B cell (primary cell): ENCODE results near the gene CTTNBP2NL. TPM values are rescaled to one million over a fixed set of nuclear protein-coding genes. Genes with fewer than 3 reads are reported as not detected.
A peak's percentile ranks its signal among the peaks of the same experiment; 100 is the strongest.

Experiments used
- ATAC-seq: fragments of 200-7000 bp; cut with Tn5 transposase; one replicate; pipeline ENCODE4 v1.10.0; 2021; ENCODE audit warnings: low read depth, mild to moderate bottlenecking, moderate number of reproducible peaks, moderate library complexity
- CTCF ChIA-PET: fragments of 350-600 bp; sonication (Branson Sonifier 250); formaldehyde crosslinking; loops from one replicate; lab custom pipeline; 2021; ENCODE audit warnings: antibody characterized with exemption, inconsistent platforms; lab: Charles Lee
- POLR2A ChIA-PET: fragments of 350-600 bp; sonication (Branson Sonifier 250); formaldehyde crosslinking; loops from one replicate; lab custom pipeline; 2021; ENCODE audit warnings: antibody characterized with exemption; lab: Charles Lee
- DNase-seq: peaks from one replicate; pipeline ENCODE4 v3.0.0; 2013
- H2AFZ ChIP-seq: 2 replicates; pipeline ENCODE4 v1.6.1; 2012; ENCODE audit warnings: mild to moderate bottlenecking, low read depth, low read length; ENCODE audit not compliant: insufficient read depth, poor library complexity, severe bottlenecking
- H3K27ac ChIP-seq, 2 donors: 1 replicate in 1 of 2; 2 replicates in 1 of 2; pipeline ENCODE4 v1.5.1; 2012 to 2013; ENCODE audit warnings: low read length in 2 of 2, mild to moderate bottlenecking in 2 of 2, moderate library complexity in 1 of 2
- H3K27me3 ChIP-seq, 4 experiments: fragments of 200-600 bp in 1 of 4; sonication (generic) in 1 of 4; replicated peaks in 1 of 4; 1 replicate in 2 of 4; 2 replicates in 2 of 4; pipeline versions ENCODE4 v1.6.1 to v1.7.0; 2013 to 2016; ENCODE audit warnings: low read length in 3 of 4, mild to moderate bottlenecking in 2 of 4, mixed read lengths in 1 of 4, moderate library complexity in 1 of 4; ENCODE audit not compliant: insufficient read depth in 4 of 4, control insufficient read depth in 3 of 4; ENCODE audit errors: control extremely low read depth in 1 of 4
- H3K36me3 ChIP-seq, 2 experiments: replicated peaks in 1 of 2; 1 replicate in 1 of 2; 2 replicates in 1 of 2; pipeline versions ENCODE4 v1.6.1 to v1.7.1; 2013; ENCODE audit warnings: low read length in 1 of 2; ENCODE audit not compliant: insufficient read depth in 2 of 2, control insufficient read depth in 1 of 2; ENCODE audit errors: control extremely low read depth in 1 of 2, extremely low read depth in 1 of 2
- H3K4me1 ChIP-seq, 2 donors: fragments of 200-600 bp in 1 of 2; sonication (generic) in 1 of 2; 1 replicate in 1 of 2; 2 replicates in 1 of 2; pipeline versions ENCODE4 v1.5.1 to v1.6.1; 2013 to 2017; ENCODE audit warnings: low read length in 2 of 2; ENCODE audit not compliant: control insufficient read depth in 2 of 2, insufficient read depth in 2 of 2
- H3K4me2 ChIP-seq: replicated peaks from 2 replicates; pipeline ENCODE3; 2012; ENCODE audit warnings: mild to moderate bottlenecking, low read depth, low read length; ENCODE audit not compliant: poor library complexity, severe bottlenecking
- H3K4me3 ChIP-seq, 5 experiments: fragments of 200-600 bp in 1 of 5; sonication (generic) in 1 of 5; 1 replicate in 3 of 5; 2 replicates in 2 of 5; pipeline versions ENCODE4 v1.5.1 to v1.7.0; 2011 to 2016; ENCODE audit warnings: low read length in 4 of 5, mild to moderate bottlenecking in 4 of 5, low read depth in 2 of 5, control low read depth in 1 of 5, moderate library complexity in 1 of 5; ENCODE audit not compliant: insufficient read depth in 1 of 5; ENCODE audit errors: control extremely low read depth in 1 of 5, extremely low read depth in 1 of 5
- H3K79me2 ChIP-seq: fragments of 200-600 bp; sonication (generic); one replicate; pipeline ENCODE4 v1.6.0; 2016; ENCODE audit warnings: low read length; ENCODE audit not compliant: control insufficient read depth, insufficient read depth
- H3K9ac ChIP-seq: fragments of 200-600 bp; sonication (generic); 2 replicates; pipeline ENCODE4 v1.6.1; 2017; ENCODE audit warnings: mild to moderate bottlenecking, low read length, moderate library complexity
- H3K9me3 ChIP-seq, 3 donors: one replicate each; pipeline versions ENCODE4 v1.6.1 to v1.7.1; 2013; ENCODE audit warnings: low read length in 2 of 3; ENCODE audit not compliant: control insufficient read depth in 2 of 3, insufficient read depth in 1 of 3; ENCODE audit errors: control extremely low read depth in 1 of 3
- H4K20me1 ChIP-seq: 2 replicates; pipeline ENCODE4 v1.6.0; 2012; ENCODE audit warnings: mild to moderate bottlenecking, low read length; ENCODE audit not compliant: insufficient read depth, control insufficient read depth, poor library complexity, severe bottlenecking
- H3K27ac Mint-ChIP-seq: one replicate; pipeline ENCODE4 v1.8.0; 2021; ENCODE audit warnings: mixed read lengths
- H3K27me3 Mint-ChIP-seq: one replicate; pipeline ENCODE4 v1.8.0; 2021; ENCODE audit warnings: mixed read lengths
- H3K4me1 Mint-ChIP-seq: one replicate; pipeline ENCODE4 v1.8.0; 2021; ENCODE audit warnings: mixed read lengths
- H3K4me3 Mint-ChIP-seq: one replicate; pipeline ENCODE4 v1.8.0; 2021; ENCODE audit warnings: mixed read lengths
- H3K9me3 Mint-ChIP-seq: one replicate; pipeline ENCODE4 v1.8.0; 2022; ENCODE audit warnings: mixed read lengths; ENCODE audit not compliant: insufficient read depth
- EZH2 ChIP-seq: IDR thresholded peaks from 2 replicates; pipeline ENCODE4 v1.6.1; 2012; ENCODE audit warnings: borderline replicate concordance, low read depth, mild to moderate bottlenecking, moderate library complexity, low read length; ENCODE audit not compliant: insufficient read depth, poor library complexity, severe bottlenecking
- WGBS: methylation state at CpG from one replicate; pipeline ENCODE4 v1.1.5; 2013; ENCODE audit warnings: missing lambda C conversion rate; ENCODE audit not compliant: insufficient coverage; 5-methylcytosine and 5-hydroxymethylcytosine counted together
- intact Hi-C: fragments of 100-400 bp; cut with micrococcal nuclease; formaldehyde crosslinking; loops from one replicate; pipeline ENCODE4 v1.10.0; 2022
- polyA plus RNA-seq: library from polyadenylated mRNA; depleted of rRNA; stranded (reverse); fragments of >200 nt; gene quantifications from 2 replicates; pipeline ENCODE4 v1.2.3, GENCODE V29; 2012
- total RNA-seq, 2 donors: library from RNA; stranded (reverse); fragments of 120-200 nt in 1 of 2; gene quantifications; 1 replicate in 1 of 2; 2 replicates in 1 of 2; pipeline versions ENCODE4 v1.2.3 to v1.2.4, GENCODE V29; 2013 to 2022
- TF ChIP-seq, protein P1 (sequence below): fragments of 200-600 bp; IDR thresholded peaks from one replicate; pipeline ENCODE4 v1.8.0; 2022; ENCODE audit warnings: antibody characterized with exemption, mild to moderate bottlenecking

CTTNBP2NL gene
- total and polyA plus RNA-seq, 2 donors (not counting 1 experiment from before 2014, with no cell fraction given) = 0.46 to 28.9 TPM

DNA sequence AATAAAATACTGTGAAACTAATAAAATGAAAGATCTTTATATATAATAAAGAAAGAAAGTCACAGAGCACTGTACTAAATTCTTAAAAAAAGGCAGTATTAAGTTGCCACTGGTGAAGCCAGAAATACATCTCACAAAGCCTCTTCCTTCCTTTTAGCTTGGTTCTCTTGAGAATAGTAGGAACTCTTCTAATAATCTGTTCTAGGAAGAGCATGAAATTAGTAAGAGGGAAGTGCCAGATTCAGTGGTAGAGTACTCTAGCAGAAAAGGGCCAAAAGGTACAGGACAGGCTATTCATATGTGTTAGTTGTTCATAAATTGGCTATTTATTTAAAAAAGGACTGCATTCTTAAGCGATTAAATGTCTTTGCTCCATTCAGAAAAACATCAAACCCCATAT lies 33.7 kb downstream of the CTTNBP2NL start:
- Histone ChIP-seq H3K9me3 (no peaks in the 10 kb centered on the region), H3K79me2 (no peaks in the 10 kb centered on the region), H3K36me3 (no peaks in the 10 kb centered on the region), H3K27me3 (no peaks in the 10 kb centered on the region), H3K27ac (no peak overlapping the region), H3K4me3 (no peak overlapping the region), H4K20me1 (no peaks in the 10 kb centered on the region), H3K4me2 (no peak overlapping the region), H3K4me1 (peaks cover 0 to 7% of the 10 kb centered on the region in 2 donors), H2AFZ (no peak overlapping the region), H3K9ac (no peak overlapping the region)
- Mint-ChIP-seq H3K27me3 (no peaks in the 10 kb centered on the region), H3K9me3 (no peaks in the 10 kb centered on the region), H3K4me3 (no peak overlapping the region), H3K4me1 (peaks cover 9% of the 10 kb centered on the region), H3K27ac (no peak overlapping the region)
- ChIA-PET POLR2A (no interaction called here), CTCF (no interaction called here)
- DNase-seq = no peak
- ATAC-seq = no peak
- intact Hi-C loops = no loop called here
- WGBS = 100% methylated on average over 1 of the region's 1 CpG
- TF ChIP-seq, protein P1, sequence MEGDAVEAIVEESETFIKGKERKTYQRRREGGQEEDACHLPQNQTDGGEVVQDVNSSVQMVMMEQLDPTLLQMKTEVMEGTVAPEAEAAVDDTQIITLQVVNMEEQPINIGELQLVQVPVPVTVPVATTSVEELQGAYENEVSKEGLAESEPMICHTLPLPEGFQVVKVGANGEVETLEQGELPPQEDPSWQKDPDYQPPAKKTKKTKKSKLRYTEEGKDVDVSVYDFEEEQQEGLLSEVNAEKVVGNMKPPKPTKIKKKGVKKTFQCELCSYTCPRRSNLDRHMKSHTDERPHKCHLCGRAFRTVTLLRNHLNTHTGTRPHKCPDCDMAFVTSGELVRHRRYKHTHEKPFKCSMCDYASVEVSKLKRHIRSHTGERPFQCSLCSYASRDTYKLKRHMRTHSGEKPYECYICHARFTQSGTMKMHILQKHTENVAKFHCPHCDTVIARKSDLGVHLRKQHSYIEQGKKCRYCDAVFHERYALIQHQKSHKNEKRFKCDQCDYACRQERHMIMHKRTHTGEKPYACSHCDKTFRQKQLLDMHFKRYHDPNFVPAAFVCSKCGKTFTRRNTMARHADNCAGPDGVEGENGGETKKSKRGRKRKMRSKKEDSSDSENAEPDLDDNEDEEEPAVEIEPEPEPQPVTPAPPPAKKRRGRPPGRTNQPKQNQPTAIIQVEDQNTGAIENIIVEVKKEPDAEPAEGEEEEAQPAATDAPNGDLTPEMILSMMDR = no peak
- TF ChIP-seq EZH2 = no peak

GRCh38 chr1:112431038-112431437 lies 35.0 kb downstream of the CTTNBP2NL start:
- Histone ChIP-seq H3K36me3 (no peaks in the 10 kb centered on the region), H3K4me1 (peaks cover 0 to 7% of the 10 kb centered on the region in 2 donors), H3K4me2 (no peak overlapping the region), H4K20me1 (no peaks in the 10 kb centered on the region), H3K9me3 (no peaks in the 10 kb centered on the region), H3K27ac (no peak overlapping the region), H2AFZ (no peak overlapping the region), H3K79me2 (no peaks in the 10 kb centered on the region), H3K27me3 (no peaks in the 10 kb centered on the region), H3K4me3 (no peak overlapping the region), H3K9ac (no peak overlapping the region)
- DNase-seq (peak; percentile 10), ATAC-seq (no peak)
- no peak for TF ChIP-seq EZH2
- TF ChIP-seq, protein P1 = no peak
- ChIA-PET POLR2A (interaction anchor here (0.7 kb wide), 1 partner anchor 1111 kb away, joined by 4 read pairs; no protein-coding TSS in a partner anchor), CTCF (interaction anchor here (0.7 kb wide), 1 partner anchor 69 kb away, joined by 3 read pairs; no protein-coding TSS in a partner anchor)
- WGBS = no CpG with 5 or more reads among the region's 1 CpG
- Mint-ChIP-seq H3K27me3 (no peaks in the 10 kb centered on the region), H3K9me3 (no peaks in the 10 kb centered on the region), H3K27ac (no peak overlapping the region), H3K4me3 (no peak overlapping the region), H3K4me1 (peaks cover 9% of the 10 kb centered on the region)
- intact Hi-C loops = no loop called here
